HK-2 (cell line): Measurements from ENCODE around the gene PIERCE2.
"Not testable (repeated sequence)": the region's sequence is repeated elsewhere in the genome, so short reads cannot be mapped to it uniquely, and the experiment has no call there.

Experiments
- DNase-seq: peaks from one replicate; pipeline ENCODE4 v3.0.0-alpha.2; 2018; ENCODE audit not compliant: unreplicated experiment

PIERCE2 gene

GRCh38 chr15:55434989-55435825 lies 26.9 kb downstream of the PIERCE2 start:
- no peak for DNase-seq

- not testable (repeated sequence) for DNase-seq
These were observed 34.8 kb downstream of the PIERCE2 start for GRCh38 chr15:55443141-55443540.

GRCh38 chr15:55445936-55446335 lies 37.6 kb downstream of the PIERCE2 start:
- not testable (repeated sequence) for DNase-seq

- DNase-seq = not testable (repeated sequence)
These were observed 38.2 kb downstream of the PIERCE2 start for GRCh38 chr15:55446379-55447029.

- DNase-seq = not testable (repeated sequence)
These were observed 38.7 kb downstream of the PIERCE2 start for GRCh38 chr15:55447030-55447394.

GRCh38 chr15:55457401-55458022 lies 49.2 kb downstream of the PIERCE2 start:
- DNase-seq = no peak

GRCh38 chr15:55461447-55461846 lies 53.2 kb downstream of the PIERCE2 start:
- no peak for DNase-seq

- no peak for DNase-seq
These were observed 60.0 kb downstream of the PIERCE2 start for GRCh38 chr15:55468321-55468720.
